GM12891 (cell line): ENCODE measurements around the gene KRT6B.

ENCODE experiments used
- POLR2A ChIP-seq: IDR thresholded peaks from 2 replicates; pipeline ENCODE4 v1.6.1; 2011; ENCODE audit warnings: low read depth, low read length, control low read depth
- POLR2AphosphoS5 ChIP-seq: IDR thresholded peaks from 2 replicates; pipeline ENCODE4 v1.6.1; 2011; ENCODE audit warnings: low read depth, low read length, control low read depth

- TF ChIP-seq POLR2A, result no peak
- no peak for TF ChIP-seq POLR2AphosphoS5
Measured at GRCh38 chr12:52443966-52444365, 8.0 kb downstream of the KRT6B start.
